ENCODE measurements around the gene CRTC2. TPM values are rescaled to one million over a fixed set of nuclear protein-coding genes. Genes with fewer than 3 reads are reported as not detected.

CRTC2 gene
- total and polyA plus RNA-seq, 2 of the 4 experiments (the other 2 are of a cell fraction): 2.7 to 20.1 TPM

GRCh38 chr1:153946622-153947241, 11.7 kb downstream of the CRTC2 start, which contains the start of gene DENND4B:
Gene DENND4B (minus strand): TSS chr1:153946718. CDS start chr1:153944374, 2,344 bp downstream.
- Histone ChIP-seq H2AFZ (replicated peaks; ENCODE audit: low read length, poor library complexity) (peak within 1 kb of the TSS; percentile 97), H4K5ac (ENCODE audit: low read depth, low read length) (peak within 1 kb of the TSS; percentile 86), H3K18ac (ENCODE audit: low read depth, low read length) (peak within 1 kb of the TSS; percentile 85), H2BK120ac (ENCODE audit: low read depth, low read length) (peak within 1 kb of the TSS; percentile 52; the same call in 1 of the 2 replicates), H2BK15ac (ENCODE audit: low read depth, low read length) (peak within 1 kb of the TSS; percentile 65; the same call in 1 of the 3 replicates), H3K4me1 (ENCODE audit: control insufficient read depth, insufficient read depth, low read length) (peaks cover 9% of the 10 kb centered on the region), H3K4ac (ENCODE audit: low read depth, low read length) (peak within 1 kb of the TSS; percentile 87), H3K14ac (replicated peaks; ENCODE audit: low read depth, low read length) (peak within 1 kb of the TSS; percentile 96), H3K79me1 (ENCODE audit: low read depth in 1 of 2, low read length in 2 of 2) (peaks cover 18 to 57% of the 10 kb centered on the region in 2 experiments), H4K20me1 (ENCODE audit: insufficient read depth, low read length) (peaks cover 11% of the 10 kb centered on the region), H2AK9ac (replicated peaks; ENCODE audit: low read depth, low read length, poor library complexity) (peak within 1 kb of the TSS; percentile 99), H3K36me3 (ENCODE audit: control insufficient read depth, insufficient read depth, low read length) (peaks cover 39% of the 10 kb centered on the region; the same call in 1 of the 2 replicates), H2AK5ac (ENCODE audit: low read depth, low read length) (peak within 1 kb of the TSS; percentile 96), H3K9me3 (ENCODE audit: control insufficient read depth, insufficient read depth, low read length) (no peaks in the 10 kb centered on the region), H4K8ac (ENCODE audit: low read depth in 2 of 2, low read length in 2 of 2) (peak within 1 kb of the TSS; percentile 90 to 91), H3K27ac (ENCODE audit: insufficient read depth, low read length) (peak within 1 kb of the TSS; percentile 97), H3K27me3 (ENCODE audit: control insufficient read depth, insufficient read depth, low read length) (no peaks in the 10 kb centered on the region), H3K23ac (ENCODE audit: low read depth, low read length) (peak within 1 kb of the TSS; percentile 58), H2BK20ac (ENCODE audit: low read depth, low read length) (peak within 1 kb of the TSS; percentile 25; the same call in 1 of the 2 replicates), H3K56ac (ENCODE audit: extremely low read depth, insufficient read depth, low read length) (peak within 1 kb of the TSS; percentile 81; the same call in 1 of the 2 replicates), H4K91ac (ENCODE audit: insufficient read depth, low read depth, low read length) (peak within 1 kb of the TSS; percentile 70), H3K9me1 (ENCODE audit: insufficient read depth, low read length) (peaks cover 18% of the 10 kb centered on the region; the same call in 1 of the 2 replicates), H3K4me2 (ENCODE audit: low read depth, low read length) (peak within 1 kb of the TSS; percentile 100), H2BK5ac (ENCODE audit: low read depth, low read length, poor library complexity, severe bottlenecking) (peak within 1 kb of the TSS; percentile 93), H3K4me3 (ENCODE audit: insufficient read depth, low read depth, low read length) (peak within 1 kb of the TSS; percentile 98), H3K9ac (ENCODE audit: low read depth, low read length) (peak within 1 kb of the TSS; percentile 98)
- ATAC-seq (ENCODE audit: low read depth) (peak; percentile 95), DNase-seq (peak; percentile 65)
- CTCF ChIA-PET: interaction anchor here (0.5 to 1.3 kb wide), 5 partner anchors 11 to 63 kb away, joined by 3 to 10 read pairs (median 4); partner anchors contain the start of genes RAB13 and SLC39A1
- peak; percentile 84; the same call in 1 of the 2 replicates for TF ChIP-seq MAZ (IDR thresholded peaks at IDR 0.05; ENCODE audit: borderline replicate concordance, low read depth, low read length)
- TF ChIP-seq NFE2L2 (IDR thresholded peaks at IDR 0.05; ENCODE audit: low read depth, low read length): no peak
- TF ChIP-seq RAD21 (IDR thresholded peaks at IDR 0.05; ENCODE audit: low read length): peak; percentile 71
- peak; percentile 27; the same call in 1 of the 2 replicates for TF ChIP-seq BHLHE40 (IDR thresholded peaks at IDR 0.05; ENCODE audit: low read depth, low read length)
- TF ChIP-seq MAFK (IDR thresholded peaks at IDR 0.05; ENCODE audit: low read depth, low read length): no peak
- no peak for TF ChIP-seq CHD1 (IDR thresholded peaks at IDR 0.05; ENCODE audit: low read depth, low read length)
- peak; percentile 92 for TF ChIP-seq CTCF (conservative IDR thresholded peaks at IDR 0.05; ENCODE audit: low read depth, low read length)
- no peak for TF ChIP-seq FOS (IDR thresholded peaks at IDR 0.05; ENCODE audit: low read depth, low read length)
- TF ChIP-seq SMC3 (IDR thresholded peaks at IDR 0.05; ENCODE audit: low read depth, low read length): peak; percentile 73
- POLR2A ChIA-PET (ENCODE audit: unreplicated experiment): interaction anchor here (0.6 to 1.2 kb wide), 2 partner anchors 11 to 39 kb away, joined by 3 read pairs; partner anchors contain the start of gene CRTC2
- in situ Hi-C loops (cut with MboI; ENCODE audit: low sequenced_read_pairs) (loop anchor here (5.0 kb wide), 1 partner anchor 149 kb away; no protein-coding TSS in a partner anchor), dilution Hi-C loops (cut with HindIII; ENCODE audit: low sequenced_read_pairs, unreplicated experiment) (no loop called here), intact Hi-C loops (cut with micrococcal nuclease) (loop anchor here (1.0 kb wide), 2 partner anchors 125 to 149 kb away; no protein-coding TSS in a partner anchor)
- 0% methylated on average over 10 of the region's 28 CpGs; no CpG with 5 or more reads in 1 of the 2 experiments for WGBS, 2 experiments (ENCODE audit: extremely low coverage in 2 of 2, insufficient read length in 1 of 2)
- BruUV-seq (replicated peaks): no TSS peak

All from IMR-90 (cell line).